ENCODE results near the gene SH3RF3.

GRCh38 chr2:109521233-109522062 is 392.4 kb downstream of the SH3RF3 start:
- TF ChIP-seq POLR2AphosphoS5 (IDR thresholded peaks at IDR 0.05; ENCODE audit: low read depth, low read length) (no peak), TAF1 (IDR thresholded peaks at IDR 0.05; ENCODE audit: low read depth, low read length) (no peak), POLR2A (IDR thresholded peaks at IDR 0.05; ENCODE audit: low read depth, low read length) (no peak), SPI1 (IDR thresholded peaks at IDR 0.05; ENCODE audit: low read depth, low read length) (no peak)
